Measurements from ENCODE around the gene ZNF8. TPM values are rescaled to one million over a fixed set of nuclear protein-coding genes. Genes with fewer than 3 reads are reported as not detected.
"Not testable (repeated sequence)": the region's sequence is repeated elsewhere in the genome, so short reads cannot be mapped to it uniquely, and the experiment has no call there.

The ZNF8 gene
- total RNA-seq: 1 to 10 TPM; 5.1 to 5.5 TPM
- long read RNA-seq, donor 1, full-length matches to known transcripts: 2 of 2 reads
- long read RNA-seq, donor 1, partial matches to known transcripts: 0 of 2 reads
- long read RNA-seq, donor 1, other reads (novel, unspliced or antisense): 0 of 2 reads
- long read RNA-seq, donor 2, full-length matches to known transcripts: 9 of 9 reads
- long read RNA-seq, donor 2, partial matches to known transcripts: 0 of 9 reads
- long read RNA-seq, donor 2, other reads (novel, unspliced or antisense): 0 of 9 reads

DNA sequence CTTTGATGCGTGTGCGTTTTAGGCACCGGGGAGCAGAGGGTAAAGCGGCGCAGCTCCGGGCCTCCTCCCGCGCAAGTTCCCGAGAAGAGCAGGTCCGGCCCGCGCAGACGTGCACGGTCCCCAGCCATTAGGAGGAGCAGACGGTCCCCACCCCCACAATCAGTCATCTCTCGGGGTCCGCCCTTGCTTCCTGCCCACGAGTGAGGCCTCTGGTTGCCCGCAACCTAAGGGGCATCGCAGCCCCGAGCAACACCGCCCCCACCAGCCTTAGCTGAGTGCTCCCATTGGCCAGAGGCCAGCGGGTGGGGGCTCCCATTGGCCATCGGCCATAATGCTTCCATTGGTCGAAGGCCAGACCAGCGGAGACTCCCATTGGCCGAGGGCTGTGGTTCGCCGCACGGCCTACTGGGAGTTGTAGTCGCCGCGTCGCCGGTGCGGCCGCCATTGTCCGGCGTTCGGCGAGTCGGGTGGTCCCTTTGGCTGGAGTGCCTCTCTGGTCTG lies at the start of gene ZNF8:
ZNF8 (plus strand) TSS at position 415 of the 501 bp plus-strand sequence. CDS start 127 bp downstream, outside the sequence.
- intact Hi-C loops (cut with DNase I): loop anchor here in 1 of 2 donors (10.0 kb wide), 1 partner anchor 54 kb away; the partner anchor contains the start of gene ZNF544
- DNase-seq (ENCODE audit: low spot score): peak; percentile 99

DNA sequence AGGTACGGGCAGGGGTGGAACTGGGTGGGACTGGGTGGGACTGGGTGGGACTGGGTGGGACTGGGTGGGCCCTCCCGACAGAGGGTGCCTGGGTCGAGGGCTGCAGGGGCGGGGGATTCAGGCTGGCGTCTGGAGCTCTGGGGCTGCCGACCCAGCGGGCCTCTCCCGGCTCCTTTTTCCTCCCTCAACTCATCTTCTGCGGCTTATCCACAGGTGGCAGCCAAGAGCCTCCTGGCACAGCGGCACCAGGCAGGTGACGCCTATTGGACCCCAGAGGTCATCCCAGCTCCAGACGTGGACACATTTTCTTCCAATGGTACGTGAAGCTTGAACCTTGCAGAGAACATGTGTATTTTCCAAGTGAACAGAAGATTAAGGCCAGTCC lies 49.5 kb upstream of the ZNF8 start:
- no peak for DNase-seq (ENCODE audit: low spot score)
- intact Hi-C loops (cut with DNase I): loop anchor here in 1 of 2 donors (10.0 kb wide), 1 partner anchor 46 kb away; the partner anchor contains the start of gene ZNF8

DNA sequence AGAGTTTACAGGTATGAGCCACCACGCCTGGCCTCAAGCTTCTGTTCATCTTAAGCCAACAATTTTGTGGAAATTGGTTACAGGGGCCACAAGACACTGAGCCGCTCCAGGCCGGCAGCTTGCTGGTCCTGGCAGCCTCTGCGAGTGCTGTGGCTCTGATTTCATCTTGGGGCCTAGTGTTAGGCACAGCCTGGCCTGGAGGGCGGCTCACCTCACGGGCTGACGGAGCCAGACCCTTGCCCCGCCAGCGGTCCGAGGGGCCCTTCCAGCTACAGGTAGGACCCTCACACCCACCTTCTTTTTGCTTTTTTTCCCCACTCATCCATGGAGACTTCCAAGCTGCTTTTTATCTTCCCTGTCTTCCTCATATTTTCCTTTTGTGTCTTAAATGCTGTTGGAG lies 41.4 kb upstream of the ZNF8 start:
- intact Hi-C loops (cut with DNase I): no loop called here
- no peak for DNase-seq (ENCODE audit: low spot score)

DNA sequence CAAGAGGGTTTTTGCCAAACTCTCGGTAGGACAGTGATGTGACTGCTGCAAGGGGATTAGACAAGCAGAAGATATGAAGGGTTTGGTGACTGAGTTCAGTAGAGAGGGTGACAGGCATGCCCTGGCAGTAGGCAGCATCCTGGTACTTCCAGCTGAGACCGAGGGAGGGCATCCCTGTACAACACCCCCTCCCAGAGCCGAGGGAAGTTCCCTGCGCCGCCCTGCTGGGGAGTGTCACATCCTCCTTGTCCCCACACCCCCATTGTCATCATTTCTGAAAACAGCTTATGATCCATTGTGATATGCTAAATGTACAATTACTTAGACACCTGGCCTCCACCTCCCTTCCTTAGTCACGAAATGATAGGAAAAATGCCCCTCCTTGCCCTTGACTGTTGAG lies 35.4 kb upstream of the ZNF8 start:
- no peak for DNase-seq (ENCODE audit: low spot score)
- intact Hi-C loops (cut with DNase I): no loop called here

DNA sequence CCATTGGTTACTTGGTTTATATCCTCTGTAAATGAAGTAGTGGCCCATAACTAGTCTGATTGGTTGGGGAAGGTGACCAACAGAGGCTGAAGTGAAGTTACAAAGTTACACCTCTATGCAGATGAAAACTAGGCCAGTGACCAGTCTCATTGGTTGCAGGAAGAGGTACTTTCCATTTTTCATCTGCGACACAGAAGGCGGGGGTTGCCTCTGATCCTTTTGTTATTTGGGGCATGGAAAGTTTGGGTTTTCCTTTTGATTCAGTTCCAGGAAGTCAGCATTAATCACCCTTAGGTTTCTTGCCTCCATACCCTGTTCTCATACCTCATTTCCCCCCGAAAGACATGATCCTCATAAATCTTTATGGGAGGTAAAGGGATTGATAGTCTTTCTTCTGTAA lies 29.9 kb upstream of the ZNF8 start:
- intact Hi-C loops (cut with DNase I): no loop called here
- no peak for DNase-seq (ENCODE audit: low spot score)

DNA sequence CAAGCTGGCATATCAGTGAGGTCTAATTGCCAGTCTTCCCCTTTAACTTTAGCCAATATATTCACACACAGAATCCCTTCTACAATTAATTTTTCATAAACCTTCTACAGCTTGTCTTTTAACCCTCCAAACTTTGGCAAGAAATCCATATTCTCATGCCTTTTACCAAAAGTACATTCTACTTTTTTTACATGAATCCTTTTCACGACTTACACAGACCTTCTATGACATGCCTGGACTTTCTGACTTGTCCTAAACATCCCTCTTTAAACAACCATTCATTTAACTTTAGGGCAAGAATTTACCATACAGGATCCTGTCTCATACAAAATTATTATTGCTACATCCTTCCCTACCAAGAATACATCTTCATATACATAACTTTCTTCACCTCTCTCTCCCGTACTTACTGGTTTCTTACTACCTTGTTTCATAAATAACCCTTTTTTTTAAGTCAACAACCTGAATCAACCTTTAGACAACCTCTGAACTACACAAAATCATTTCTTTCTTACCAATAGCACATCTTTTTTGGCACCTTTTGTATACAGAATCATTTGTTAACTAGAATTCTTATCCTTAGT lies 26.6 kb upstream of the ZNF8 start:
- intact Hi-C loops (cut with DNase I): no loop called here
- DNase-seq (ENCODE audit: low spot score): no peak

DNA sequence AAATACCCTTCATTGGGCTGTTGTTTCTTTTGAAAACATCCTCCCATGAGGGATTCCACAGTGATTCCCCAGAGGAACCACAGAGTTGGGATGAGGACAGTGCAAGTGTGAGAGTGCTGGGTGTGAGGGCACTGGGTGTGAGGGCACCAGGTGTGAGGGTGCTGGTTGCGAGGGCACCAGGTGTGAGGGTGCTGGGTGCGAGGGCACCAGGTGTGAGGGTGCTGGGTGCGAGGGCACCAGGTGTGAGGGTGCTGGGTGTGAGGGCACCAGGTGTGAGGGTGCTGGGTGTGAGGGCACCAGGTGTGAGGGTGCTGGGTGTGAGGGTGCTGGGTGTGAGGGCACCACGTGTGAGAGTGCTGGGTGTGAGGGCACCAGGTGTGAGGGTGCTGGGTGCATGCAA lies 20.5 kb upstream of the ZNF8 start:
- intact Hi-C loops (cut with DNase I): not testable (repeated sequence)

DNA sequence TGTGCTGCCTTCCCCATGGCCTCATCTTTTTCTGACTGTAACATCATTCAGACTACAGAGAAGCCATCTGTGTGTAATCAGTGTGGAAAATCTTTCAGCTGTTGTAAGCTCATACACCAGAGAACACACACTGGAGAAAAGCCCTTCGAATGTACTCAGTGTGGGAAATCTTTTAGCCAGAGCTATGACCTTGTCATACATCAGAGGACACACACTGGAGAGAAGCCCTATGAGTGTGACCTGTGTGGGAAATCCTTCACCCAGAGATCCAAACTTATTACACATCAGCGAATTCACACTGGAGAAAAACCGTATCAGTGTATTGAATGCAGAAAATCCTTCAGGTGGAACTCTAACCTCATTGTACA lies 17.2 kb upstream of the ZNF8 start:
- intact Hi-C loops (cut with DNase I): no loop called here
- DNase-seq (ENCODE audit: low spot score): no peak

More for the DNA sequence above, 20.5 kb upstream of the ZNF8 start:
- not testable (repeated sequence) for DNase-seq (ENCODE audit: low spot score)

DNA sequence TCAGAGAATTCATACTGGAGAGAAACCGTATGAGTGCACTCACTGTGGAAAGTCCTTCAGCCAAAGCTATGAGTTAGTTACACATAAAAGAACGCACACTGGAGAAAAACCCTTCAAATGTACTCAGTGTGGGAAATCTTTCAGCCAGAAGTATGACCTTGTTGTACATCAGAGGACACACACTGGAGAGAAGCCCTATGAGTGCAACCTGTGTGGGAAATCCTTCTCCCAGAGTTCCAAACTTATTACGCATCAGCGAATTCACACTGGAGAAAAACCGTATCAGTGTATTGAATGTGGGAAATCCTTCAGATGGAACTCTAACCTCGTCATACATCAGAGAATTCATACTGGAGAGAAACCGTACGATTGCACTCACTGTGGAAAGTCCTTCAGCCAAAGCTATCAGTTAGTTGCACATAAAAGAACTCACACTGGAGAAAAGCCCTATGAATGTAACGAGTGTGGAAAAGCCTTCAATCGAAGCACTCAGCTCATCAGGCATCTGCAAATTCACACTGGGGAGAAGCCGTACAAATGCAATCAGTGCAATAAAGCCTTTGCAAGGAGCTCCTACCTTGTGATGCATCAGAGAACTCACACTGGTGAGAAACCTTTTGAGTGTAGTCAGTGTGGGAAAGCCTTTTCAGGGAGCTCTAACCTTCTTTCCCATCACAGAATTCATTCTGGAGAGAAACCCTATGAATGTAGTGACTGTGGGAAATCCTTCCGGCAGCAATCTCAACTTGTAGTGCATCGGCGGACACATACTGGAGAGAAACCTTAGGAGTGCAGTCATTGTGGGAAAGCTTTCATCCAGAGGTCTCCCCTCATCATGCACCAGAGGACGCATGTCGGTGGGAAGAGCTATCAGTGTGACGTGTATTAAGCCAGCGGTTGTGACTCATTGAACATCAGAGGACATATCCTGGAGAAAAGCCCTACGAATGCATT lies 16.5 kb upstream of the ZNF8 start:
- intact Hi-C loops (cut with DNase I): no loop called here
- peak; percentile 8 for DNase-seq (ENCODE audit: low spot score)

DNA sequence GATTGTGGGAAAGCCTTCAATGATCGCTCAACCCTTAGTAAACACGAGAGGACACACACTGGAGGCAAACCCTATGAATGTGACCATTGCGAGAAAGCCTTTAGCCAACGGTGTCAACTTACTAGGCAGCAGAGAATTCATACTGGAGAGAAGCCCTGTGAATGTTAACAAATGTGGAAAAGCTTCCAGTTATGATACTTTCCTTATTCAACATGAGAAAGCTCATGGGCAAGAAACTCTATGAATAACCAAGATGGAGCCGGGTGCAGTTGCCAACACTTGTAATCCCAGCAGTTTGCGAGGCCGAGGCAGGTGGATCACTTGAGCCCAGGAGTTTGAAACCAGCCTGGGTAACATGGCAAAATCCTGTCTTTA lies 15.8 kb upstream of the ZNF8 start:
- peak; percentile 9 for DNase-seq (ENCODE audit: low spot score)
- intact Hi-C loops (cut with DNase I): no loop called here

DNA sequence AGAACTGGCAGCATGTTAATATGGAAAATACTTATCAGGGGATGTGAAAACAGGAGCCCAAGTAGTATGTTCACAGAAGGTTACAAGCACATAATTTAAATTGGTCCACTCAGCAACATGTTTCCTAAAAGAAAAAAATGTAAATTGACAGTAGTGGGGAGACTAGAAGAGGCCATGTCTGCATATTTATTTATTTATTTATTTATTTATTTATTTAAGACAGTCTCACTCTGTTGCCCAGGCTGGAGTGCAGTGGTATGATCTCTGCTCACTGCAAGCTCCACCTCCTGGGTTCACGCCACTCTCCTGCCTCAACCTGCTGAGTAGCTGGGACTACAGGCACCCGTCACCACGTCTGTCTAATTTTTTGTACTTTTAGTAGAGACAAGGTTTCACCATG lies 13.7 kb upstream of the ZNF8 start:
- intact Hi-C loops (cut with DNase I): no loop called here

DNA sequence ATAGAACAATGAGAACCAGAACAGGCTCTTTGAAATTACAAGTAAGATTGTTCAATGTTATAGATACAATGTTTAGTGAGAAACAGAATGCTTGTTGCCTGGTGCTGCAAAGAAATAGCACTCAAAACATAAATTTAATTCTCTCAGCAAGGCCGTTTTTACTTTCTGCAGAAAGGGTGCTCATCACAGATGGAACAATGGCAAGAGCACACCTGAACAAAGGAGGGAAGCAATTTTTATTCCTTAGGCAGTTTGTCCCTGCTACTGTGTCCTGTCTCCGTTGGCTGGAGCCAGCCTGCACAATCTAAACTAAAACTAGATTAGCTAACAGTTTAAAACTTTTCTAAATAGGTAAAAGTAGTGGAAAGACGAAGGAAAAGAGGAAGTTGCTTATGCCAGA lies 10.4 kb upstream of the ZNF8 start:
- peak; percentile 6 for DNase-seq (ENCODE audit: low spot score)
- intact Hi-C loops (cut with DNase I): no loop called here

More for the DNA sequence above, 13.7 kb upstream of the ZNF8 start:
- DNase-seq (ENCODE audit: low spot score): peak; percentile 17

DNA sequence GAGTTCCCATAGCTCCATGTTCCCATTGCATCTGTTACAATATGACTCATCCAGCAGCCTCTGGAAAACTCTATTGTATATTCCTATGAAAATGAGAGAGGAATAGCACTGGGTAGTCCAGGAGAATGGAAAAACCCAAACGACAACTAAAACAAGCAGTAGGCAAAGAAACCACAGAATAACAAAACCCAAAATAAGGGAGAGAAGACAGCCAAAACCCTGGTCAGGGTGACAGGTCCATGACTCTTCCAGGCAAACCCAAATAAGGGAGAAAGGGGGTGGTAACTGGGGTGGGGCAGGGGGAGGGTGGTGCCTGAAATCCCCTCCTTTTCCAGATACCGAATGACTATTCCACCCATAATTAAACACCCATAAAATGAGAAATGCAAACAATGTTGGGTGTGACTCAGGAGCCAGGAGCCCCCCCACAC lies 4.0 kb upstream of the ZNF8 start:
- intact Hi-C loops (cut with DNase I): loop anchor here in 1 of 2 donors (10.0 kb wide), 1 partner anchor 50 kb away; the partner anchor contains the start of gene ZNF544
- no peak for DNase-seq (ENCODE audit: low spot score)

DNA sequence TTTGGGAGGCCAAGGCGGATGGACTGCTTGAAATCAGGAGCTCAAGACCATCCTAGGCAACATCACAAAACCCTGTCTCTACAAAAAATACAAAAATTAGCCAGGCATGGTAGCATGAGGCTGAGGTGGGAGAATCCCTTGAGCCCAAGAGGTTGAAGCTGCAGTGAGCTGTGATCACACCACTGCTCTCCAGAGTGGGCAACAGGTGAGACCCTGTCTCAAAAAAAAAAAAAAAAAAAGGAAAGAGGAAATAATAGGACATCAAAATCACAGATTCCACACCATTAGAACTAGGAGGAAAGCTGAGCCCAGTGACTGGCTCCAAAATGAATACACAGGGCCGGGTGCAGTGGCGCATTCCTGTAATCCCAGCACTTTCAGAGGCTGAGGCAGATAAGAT lies 3.2 kb upstream of the ZNF8 start:
- intact Hi-C loops (cut with DNase I): loop anchor here in 1 of 2 donors (10.0 kb wide), 1 partner anchor 51 kb away; the partner anchor contains the start of gene ZNF544
- DNase-seq (ENCODE audit: low spot score): no peak

DNA sequence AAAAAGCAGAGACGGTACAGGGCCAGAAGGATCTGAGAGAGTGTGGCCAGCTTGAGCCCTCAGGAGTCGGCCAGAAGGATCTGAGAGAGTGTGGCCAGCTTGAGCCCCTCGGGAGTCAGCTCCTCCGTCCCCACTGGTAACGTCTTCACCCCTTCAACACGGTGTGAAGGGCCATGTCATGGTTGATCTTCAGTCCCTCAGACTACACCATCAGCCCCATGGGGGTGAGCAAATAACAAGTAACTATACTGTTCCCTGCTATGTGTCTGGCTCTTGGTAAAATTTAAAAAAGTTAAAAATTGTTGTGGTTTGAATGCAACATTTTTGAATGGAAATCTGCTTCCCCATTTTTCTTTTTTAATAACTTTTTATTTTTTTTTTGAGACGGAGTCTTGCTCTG lies 1.6 kb upstream of the ZNF8 start:
- intact Hi-C loops (cut with DNase I): loop anchor here in 1 of 2 donors (10.0 kb wide), 1 partner anchor 52 kb away; the partner anchor contains the start of gene ZNF544
- DNase-seq (ENCODE audit: low spot score): peak; percentile 11

DNA sequence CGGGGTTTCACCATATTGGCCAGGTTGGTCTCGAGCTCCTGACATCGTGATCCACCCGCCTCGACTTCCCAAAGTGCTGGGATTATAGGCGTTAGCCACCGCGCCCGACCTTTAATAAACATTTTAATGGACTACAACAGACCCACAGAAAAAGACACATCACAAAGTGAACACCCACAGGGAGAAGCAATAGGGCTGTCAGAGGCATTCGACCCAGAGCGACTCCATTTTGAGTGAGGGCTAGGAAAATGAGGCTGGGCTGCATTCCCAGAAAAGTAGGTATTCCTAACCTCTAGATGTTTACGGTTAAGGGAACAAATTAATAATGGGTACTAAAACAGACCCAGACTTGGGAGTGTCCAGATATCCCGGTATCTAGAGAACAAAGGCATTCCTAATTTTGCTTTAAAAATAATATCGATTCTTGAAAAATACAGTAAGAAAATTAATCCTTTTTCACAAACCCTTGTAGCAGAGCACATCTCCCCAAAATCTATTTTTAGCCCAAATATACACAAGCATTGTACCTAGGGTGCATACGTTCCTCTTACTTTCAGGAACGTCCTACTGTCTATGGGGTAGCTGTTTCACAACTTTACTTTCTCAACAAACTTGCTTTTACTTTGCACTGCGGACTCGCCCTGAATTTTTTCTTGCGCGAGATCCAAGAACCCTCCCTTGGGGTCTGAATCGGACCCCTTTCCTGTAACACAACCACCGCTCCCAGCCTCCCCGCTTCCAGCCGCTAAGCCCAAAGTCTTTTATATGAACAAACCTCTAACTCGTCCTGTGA lies 811 bp upstream of the ZNF8 start:
- intact Hi-C loops (cut with DNase I): loop anchor here in 1 of 2 donors (10.0 kb wide), 1 partner anchor 53 kb away; the partner anchor contains the start of gene ZNF544

DNA sequence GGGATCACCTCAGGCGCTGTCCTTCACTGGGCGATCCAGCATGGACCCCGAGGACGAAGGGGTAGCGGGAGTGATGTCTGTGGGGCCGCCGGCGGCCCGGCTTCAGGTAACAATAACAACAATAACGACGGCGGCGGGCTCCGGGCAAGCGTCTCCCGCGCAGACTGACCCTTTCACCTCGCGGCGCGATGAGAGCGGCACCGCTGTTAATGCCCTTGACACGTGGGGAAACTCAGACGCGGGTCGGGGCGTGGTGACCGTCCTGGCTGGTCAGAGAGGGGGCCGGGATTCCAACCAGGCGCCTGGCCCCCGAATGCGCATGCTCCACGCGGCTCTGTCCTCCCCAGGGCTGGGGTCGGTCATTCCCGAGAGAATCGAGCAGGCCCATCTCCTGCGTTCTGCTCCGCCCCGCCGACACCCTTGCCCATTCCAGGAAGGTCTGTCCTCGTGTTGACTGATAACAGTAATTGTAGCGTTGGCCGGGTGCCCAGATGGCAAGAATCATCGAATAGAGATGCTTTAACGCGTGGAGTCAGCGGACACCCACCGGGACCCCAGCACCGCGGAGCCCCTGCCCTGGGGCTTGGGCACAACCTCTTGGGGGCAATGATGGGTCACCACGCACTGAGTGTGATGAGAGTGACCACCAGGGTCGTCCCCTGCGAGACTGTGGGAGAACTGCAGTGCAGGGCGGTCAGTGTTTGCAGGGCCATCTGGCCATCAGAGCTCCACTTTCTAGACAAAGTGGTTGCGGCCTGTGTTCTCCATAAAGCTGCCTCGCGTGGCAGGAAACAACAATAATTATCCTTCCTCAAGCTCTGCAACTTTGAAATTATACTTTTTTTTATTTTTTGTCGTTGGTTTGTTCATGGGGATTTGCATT lies 528 bp downstream of the ZNF8 start:
- intact Hi-C loops (cut with DNase I): loop anchor here in 1 of 2 donors (10.0 kb wide), 1 partner anchor 54 kb away; the partner anchor contains the start of gene ZNF544
- DNase-seq (ENCODE audit: low spot score): peak; percentile 94

More for the DNA sequence above, 811 bp upstream of the ZNF8 start:
- peak; percentile 0 for DNase-seq (ENCODE audit: low spot score)

All from posterior vena cava (tissue), 2 donors.